Caco-2 (cell line): ENCODE results near the gene BLTP3B. TPM values are rescaled to one million over a fixed set of nuclear protein-coding genes. Genes with fewer than 3 reads are reported as not detected.

Experiments
- BruUV-seq: library from RNA; stranded (reverse); fragments of 400-500 nt; replicated peaks from 2 replicates; lab custom pipeline; 2021; lab: Mats Ljungman, UMichigan
- CTCF ChIA-PET: fragments of 300-600 bp; sonication (Branson Sonifier 250); formaldehyde crosslinking; loops from one replicate; lab custom pipeline; 2022; ENCODE audit warnings: antibody characterized with exemption; lab: Charles Lee
- POLR2A ChIA-PET: fragments of 300-600 bp; sonication (Branson Sonifier 250); formaldehyde crosslinking; loops from one replicate; lab custom pipeline; 2022; ENCODE audit warnings: antibody characterized with exemption; lab: Charles Lee
- DNase-seq, 2 experiments: peaks; one replicate each; pipeline versions ENCODE4 v3.0.0 to v3.0.0-alpha.2; 2020 to 2022
- H3K27me3 ChIP-seq: replicated peaks from 2 replicates; pipeline ENCODE4 v1.6.0; 2011; ENCODE audit warnings: low read length; ENCODE audit not compliant: control insufficient read depth, insufficient read depth
- H3K36me3 ChIP-seq: 2 replicates; pipeline ENCODE4 v1.5.1; 2011; ENCODE audit warnings: low read length; ENCODE audit not compliant: control insufficient read depth, insufficient read depth
- H3K4me1 ChIP-seq: fragments of 250-450 bp; sonication (Bioruptor Pico); 2 replicates; pipeline ENCODE4 v1.5.1; 2020; ENCODE audit warnings: mild to moderate bottlenecking
- H3K4me3 ChIP-seq: 2 replicates; pipeline ENCODE4 v1.5.1; 2011; ENCODE audit warnings: low read depth, mild to moderate bottlenecking, control low read depth, low read length
- H3K9me3 ChIP-seq: fragments of 250-450 bp; sonication (Bioruptor Pico); 2 replicates; pipeline ENCODE4 v1.5.1; 2020; ENCODE audit warnings: mild to moderate bottlenecking, moderate library complexity
- H3K27ac Mint-ChIP-seq: one replicate; pipeline ENCODE4 v1.8.0; 2022; ENCODE audit warnings: mixed read lengths; ENCODE audit not compliant: unreplicated experiment
- H3K27me3 Mint-ChIP-seq: one replicate; pipeline ENCODE4 v1.8.0; 2022; ENCODE audit warnings: mixed read lengths; ENCODE audit not compliant: insufficient read depth, unreplicated experiment
- H3K36me3 Mint-ChIP-seq: one replicate; pipeline ENCODE4 v1.8.0; 2022; ENCODE audit warnings: mild to moderate bottlenecking, mixed read lengths; ENCODE audit not compliant: insufficient read depth, unreplicated experiment
- H3K4me1 Mint-ChIP-seq: one replicate; pipeline ENCODE4 v1.8.0; 2022; ENCODE audit warnings: low read depth, mixed read lengths; ENCODE audit not compliant: unreplicated experiment
- H3K4me3 Mint-ChIP-seq: one replicate; pipeline ENCODE4 v1.8.0; 2022; ENCODE audit warnings: mild to moderate bottlenecking, moderate library complexity, mixed read lengths; ENCODE audit not compliant: unreplicated experiment
- H3K9me3 Mint-ChIP-seq: one replicate; pipeline ENCODE4 v1.8.0; 2022; ENCODE audit warnings: mixed read lengths; ENCODE audit not compliant: unreplicated experiment
- CTCF ChIP-seq, 2 experiments: fragments of 200-600 bp in 1 of 2; IDR thresholded peaks; 1 replicate in 1 of 2; 2 replicates in 1 of 2; pipeline versions ENCODE4 v1.5.1 to v1.8.0; 2011 to 2022; ENCODE audit warnings: antibody characterized with exemption in 1 of 2, control low read depth in 1 of 2, inconsistent platforms in 1 of 2, low read depth in 1 of 2, low read length in 1 of 2, mild to moderate bottlenecking in 1 of 2, moderate library complexity in 1 of 2; ENCODE audit not compliant: insufficient read depth in 1 of 2, severe bottlenecking in 1 of 2, unreplicated experiment in 1 of 2
- intact Hi-C: fragments of 100-400 bp; cut with micrococcal nuclease; formaldehyde crosslinking; loops from one replicate; pipeline ENCODE4 v1.10.0; 2022; ENCODE audit not compliant: unreplicated experiment
- total RNA-seq: library from RNA; stranded (reverse); gene quantifications from 2 replicates; pipeline ENCODE4 v1.2.3, GENCODE V29; 2022

The BLTP3B gene
- total RNA-seq, 1 experiment from 2014 or later, result 29.6 TPM

GRCh38 chr12:100114574-100114973 is 28.1 kb downstream of the BLTP3B start:
- intact Hi-C loops, result no loop called here
- peaks cover 6% of the 10 kb centered on the region for H3K36me3 Mint-ChIP-seq
- Histone ChIP-seq H3K4me1 (no peaks in the 10 kb centered on the region), H3K27me3 (no peaks in the 10 kb centered on the region), H3K9me3 (no peaks in the 10 kb centered on the region), H3K36me3 (no peaks in the 10 kb centered on the region), H3K4me3 (no peak overlapping the region)
- CTCF ChIA-PET, result no interaction called here
- BruUV-seq, result no TSS peak
- TF ChIP-seq CTCF (IDR thresholded peaks at IDR 0.05; ENCODE audit: insufficient read depth in 1 of 2, low read depth in 1 of 2, low read length in 1 of 2, severe bottlenecking in 1 of 2, unreplicated experiment in 1 of 2), result no peak
- H3K9me3 Mint-ChIP-seq, result no peaks in the 10 kb centered on the region
- no peak overlapping the region for H3K27ac Mint-ChIP-seq
- DNase-seq, result no peak
- no peak overlapping the region for H3K4me3 Mint-ChIP-seq
- H3K4me1 Mint-ChIP-seq, result no peaks in the 10 kb centered on the region
- POLR2A ChIA-PET, result no interaction called here
- H3K27me3 Mint-ChIP-seq, result no peaks in the 10 kb centered on the region

GRCh38 chr12:100110276-100110675 is 32.4 kb downstream of the BLTP3B start:
- TF ChIP-seq CTCF (IDR thresholded peaks at IDR 0.05; ENCODE audit: insufficient read depth in 1 of 2, low read depth in 1 of 2, low read length in 1 of 2, severe bottlenecking in 1 of 2, unreplicated experiment in 1 of 2), result no peak
- H3K4me1 Mint-ChIP-seq, result no peaks in the 10 kb centered on the region
- Histone ChIP-seq H3K36me3 (no peaks in the 10 kb centered on the region), H3K4me3 (no peak overlapping the region), H3K27me3 (no peaks in the 10 kb centered on the region), H3K4me1 (no peaks in the 10 kb centered on the region), H3K9me3 (no peaks in the 10 kb centered on the region)
- BruUV-seq, result no TSS peak
- ChIA-PET POLR2A (no interaction called here), CTCF (no interaction called here)
- no peak for DNase-seq
- no peaks in the 10 kb centered on the region for H3K27me3 Mint-ChIP-seq
- H3K9me3 Mint-ChIP-seq, result no peaks in the 10 kb centered on the region
- no peak overlapping the region for H3K4me3 Mint-ChIP-seq
- H3K27ac Mint-ChIP-seq, result no peak overlapping the region
- no peaks in the 10 kb centered on the region for H3K36me3 Mint-ChIP-seq
- intact Hi-C loops, result no loop called here

GRCh38 chr12:100106861-100107260 is 35.8 kb downstream of the BLTP3B start:
- no peak for TF ChIP-seq CTCF (IDR thresholded peaks at IDR 0.05; ENCODE audit: insufficient read depth in 1 of 2, low read depth in 1 of 2, low read length in 1 of 2, severe bottlenecking in 1 of 2, unreplicated experiment in 1 of 2)
- Mint-ChIP-seq H3K36me3 (no peaks in the 10 kb centered on the region), H3K27me3 (no peaks in the 10 kb centered on the region), H3K4me1 (no peaks in the 10 kb centered on the region), H3K27ac (no peak overlapping the region), H3K4me3 (no peak overlapping the region), H3K9me3 (no peaks in the 10 kb centered on the region)
- Histone ChIP-seq H3K9me3 (no peaks in the 10 kb centered on the region), H3K4me1 (no peaks in the 10 kb centered on the region), H3K36me3 (no peaks in the 10 kb centered on the region), H3K4me3 (no peak overlapping the region), H3K27me3 (no peaks in the 10 kb centered on the region)
- ChIA-PET CTCF (no interaction called here), POLR2A (no interaction called here)
- no TSS peak for BruUV-seq
- intact Hi-C loops, result no loop called here
- no peak for DNase-seq
